ENCODE results near the gene PANX2.

The PANX2 gene

GRCh38 chr22:50171319-50171964 lies 911 bp downstream of the PANX2 start:
- DNase-seq (ENCODE audit: low spot score): no peak

DNA sequence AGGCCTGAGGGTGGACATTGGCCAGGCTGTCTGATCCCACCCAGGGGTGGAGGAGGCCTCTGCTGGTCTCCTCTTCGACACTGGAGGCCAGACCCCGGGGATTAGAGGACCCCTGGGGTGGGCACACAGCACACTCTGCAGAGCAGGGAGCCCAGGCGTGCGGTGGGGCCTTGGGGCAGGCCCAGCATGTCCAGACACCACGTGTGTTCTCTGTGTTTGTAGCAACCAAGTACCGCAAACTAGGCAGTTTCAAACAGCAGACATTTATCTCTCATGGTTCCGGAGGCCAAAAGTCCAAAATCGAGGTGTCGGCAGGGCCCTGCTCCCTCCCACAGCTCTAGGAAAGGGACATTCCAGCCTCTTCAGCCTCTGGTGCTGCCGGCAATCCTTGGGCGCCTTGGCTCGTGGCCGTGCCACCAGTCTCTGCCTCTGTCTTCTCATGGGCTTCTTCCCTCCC lies 1.5 kb downstream of the PANX2 start:
- DNase-seq (ENCODE audit: low spot score): no peak

DNA sequence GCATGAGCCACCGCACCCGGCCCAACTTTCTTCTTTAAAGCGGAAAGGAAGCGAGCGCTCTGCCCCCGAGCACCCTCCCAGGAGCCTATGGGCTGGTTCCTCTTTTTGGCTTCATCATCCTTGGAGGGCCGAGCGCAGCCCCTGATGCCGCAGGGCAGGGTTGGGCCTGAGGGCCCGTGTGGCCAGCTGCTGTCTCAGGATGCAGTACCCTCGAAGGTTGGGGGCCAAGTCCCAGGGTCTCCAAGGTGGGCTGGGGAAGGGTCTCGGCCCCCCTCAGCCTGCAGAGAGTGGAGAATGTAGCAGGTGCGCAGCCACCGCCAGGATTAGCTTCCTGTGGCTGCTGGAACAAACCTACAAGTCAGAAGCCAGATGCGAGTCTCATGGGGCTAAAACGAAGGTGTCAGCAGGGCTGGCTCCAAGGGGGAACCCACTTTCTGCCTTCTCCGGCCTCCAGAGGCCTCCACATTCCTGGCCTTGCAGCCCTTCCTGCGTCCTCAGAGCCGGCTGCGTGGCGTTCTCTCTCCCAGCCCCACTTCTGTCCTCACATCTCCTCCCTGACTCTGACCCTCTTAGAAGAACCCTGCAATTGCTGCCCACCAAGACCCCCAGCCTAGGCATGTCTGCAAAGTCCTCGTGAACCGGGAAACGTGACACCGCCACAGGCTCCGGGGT lies 2.9 kb downstream of the PANX2 start:
- no peak for DNase-seq (ENCODE audit: low spot score)

DNA sequence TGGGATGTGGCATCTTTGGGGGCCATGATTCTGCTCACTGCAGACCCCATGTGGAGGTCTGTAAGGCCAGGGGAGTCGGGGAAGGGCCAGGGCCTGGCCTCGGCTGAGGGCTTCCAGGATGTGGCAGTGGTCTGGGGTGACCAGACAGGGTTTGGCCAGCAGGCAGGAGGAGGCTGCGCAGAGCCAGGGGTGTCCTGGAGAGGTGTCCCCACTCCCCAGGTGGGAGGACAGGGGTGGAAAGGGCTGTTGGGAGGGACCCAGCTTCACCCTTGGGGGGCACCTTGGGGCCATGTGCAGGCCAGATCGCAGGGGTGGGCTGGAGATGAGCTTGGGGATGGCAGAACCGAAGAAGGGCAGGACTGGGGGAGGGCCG lies 3.4 kb downstream of the PANX2 start:
- no peak for DNase-seq (ENCODE audit: low spot score)

- no peak for DNase-seq (ENCODE audit: low spot score)
Measured at GRCh38 chr22:50174382-50175190, 4.1 kb downstream of the PANX2 start.

- no peak for DNase-seq (ENCODE audit: low spot score)
Measured at GRCh38 chr22:50175191-50175461, 4.6 kb downstream of the PANX2 start.

DNA sequence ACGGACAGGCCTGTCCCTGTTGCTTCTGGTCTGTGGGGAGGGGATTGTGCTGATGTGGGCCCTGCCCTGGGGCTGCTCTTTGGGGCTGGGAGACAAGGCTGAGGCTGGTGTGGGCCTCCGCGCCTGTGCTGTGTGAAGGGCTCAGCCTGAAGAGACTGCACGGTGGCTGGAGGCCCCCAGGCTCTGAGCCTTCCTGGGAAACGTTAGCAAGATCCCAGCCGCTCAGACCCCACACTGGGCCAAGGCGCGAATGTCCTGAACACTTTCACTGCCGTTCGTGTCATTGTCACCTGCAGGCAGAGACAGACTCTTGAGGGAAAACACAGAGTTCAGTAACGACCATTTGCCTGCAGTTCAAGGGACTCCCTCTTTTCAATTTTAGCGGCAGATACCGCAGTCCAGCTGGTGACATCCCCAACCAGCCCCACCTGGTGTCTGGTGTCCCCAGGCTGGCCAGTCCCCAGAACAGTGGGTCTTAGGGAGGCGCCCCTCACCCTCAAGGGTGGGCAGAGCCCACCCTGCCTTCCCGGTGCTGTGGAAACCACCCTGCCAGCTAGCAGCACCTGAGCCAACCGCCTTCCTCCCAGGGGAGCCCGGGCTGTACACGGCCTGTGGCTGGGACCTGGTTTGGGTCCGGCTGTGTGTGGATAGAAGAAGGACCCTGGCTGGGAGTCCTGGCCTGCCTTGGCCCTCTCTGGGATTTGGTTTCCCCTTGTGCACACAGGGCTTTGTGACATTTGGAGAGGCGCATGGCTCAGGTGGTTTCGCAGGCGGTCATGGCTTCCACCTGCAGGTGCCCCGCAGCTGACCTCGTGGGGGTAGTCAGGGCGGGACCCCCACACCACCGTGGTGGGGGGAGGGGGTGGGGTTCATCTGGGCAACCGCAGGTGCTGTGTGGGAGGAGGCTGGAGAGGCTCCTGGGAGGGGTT lies 5.7 kb downstream of the PANX2 start:
- DNase-seq (ENCODE audit: low spot score): no peak

- DNase-seq (ENCODE audit: low spot score): no peak
Measured at GRCh38 chr22:50176850-50177536, 6.5 kb downstream of the PANX2 start.

GRCh38 chr22:50177537-50178470 lies 7.3 kb downstream of the PANX2 start:
- no peak for DNase-seq (ENCODE audit: low spot score)

DNA sequence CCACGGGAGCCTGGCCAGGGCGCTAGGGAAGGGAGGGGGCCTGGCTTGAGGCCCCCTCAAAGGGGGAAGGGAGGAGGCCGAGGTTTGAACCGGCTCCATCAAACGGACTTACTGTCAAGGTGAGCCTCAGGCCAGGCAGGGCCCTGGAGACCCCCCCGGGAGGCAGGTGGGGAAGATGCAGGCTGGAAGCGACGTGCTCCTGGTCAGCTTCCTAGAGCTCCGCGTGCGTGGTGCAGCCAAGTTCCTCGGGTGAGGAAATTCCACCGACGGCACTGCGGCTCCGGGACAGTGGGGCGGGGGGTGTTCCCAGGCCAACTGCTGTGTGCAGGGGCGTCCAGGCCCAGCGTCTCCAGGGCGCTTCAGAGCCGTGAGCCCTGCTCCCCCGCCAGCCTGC lies 7.9 kb downstream of the PANX2 start:
- DNase-seq (ENCODE audit: low spot score): no peak

- no peak for DNase-seq (ENCODE audit: low spot score)
Measured at GRCh38 chr22:50178871-50179869, 8.6 kb downstream of the PANX2 start.

DNA sequence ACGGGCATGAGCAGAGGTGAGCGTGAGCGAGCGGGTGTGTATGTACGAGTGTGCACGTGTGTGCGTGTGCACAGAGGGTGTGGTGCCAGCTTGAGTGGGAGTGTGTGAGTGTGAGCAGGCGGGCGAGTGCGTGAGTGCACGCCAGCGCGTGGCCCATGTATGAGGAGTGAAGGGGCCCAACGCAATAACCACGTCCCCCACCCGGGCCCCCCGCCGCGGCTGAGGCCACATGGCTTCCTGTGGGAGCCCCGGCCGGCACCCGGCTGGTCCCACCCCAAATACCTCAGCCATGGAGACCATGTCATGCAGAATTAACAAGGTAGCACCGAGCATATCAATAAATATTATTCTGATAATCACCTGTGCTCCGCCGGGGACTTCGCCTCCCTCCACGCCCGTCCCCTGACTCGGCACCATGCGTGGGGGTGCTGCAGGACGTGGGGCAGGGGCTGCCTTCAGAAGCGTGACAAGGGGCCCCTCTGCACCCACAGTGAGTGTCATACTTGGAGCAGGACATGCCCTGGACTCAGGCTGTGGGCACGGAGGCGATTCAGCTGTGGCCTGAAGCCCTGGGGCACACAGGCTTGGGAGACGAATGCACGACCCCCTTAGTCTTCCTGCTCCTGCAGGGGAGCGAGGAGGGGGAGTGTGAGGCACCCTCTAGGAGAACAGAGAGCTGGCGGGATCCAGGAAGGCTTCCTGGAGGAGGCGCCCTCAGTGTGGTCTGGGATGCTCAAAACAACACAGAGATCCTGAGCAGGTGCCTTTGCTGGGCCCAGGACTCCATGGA lies 9.6 kb downstream of the PANX2 start:
- no peak for DNase-seq (ENCODE audit: low spot score)

DNA sequence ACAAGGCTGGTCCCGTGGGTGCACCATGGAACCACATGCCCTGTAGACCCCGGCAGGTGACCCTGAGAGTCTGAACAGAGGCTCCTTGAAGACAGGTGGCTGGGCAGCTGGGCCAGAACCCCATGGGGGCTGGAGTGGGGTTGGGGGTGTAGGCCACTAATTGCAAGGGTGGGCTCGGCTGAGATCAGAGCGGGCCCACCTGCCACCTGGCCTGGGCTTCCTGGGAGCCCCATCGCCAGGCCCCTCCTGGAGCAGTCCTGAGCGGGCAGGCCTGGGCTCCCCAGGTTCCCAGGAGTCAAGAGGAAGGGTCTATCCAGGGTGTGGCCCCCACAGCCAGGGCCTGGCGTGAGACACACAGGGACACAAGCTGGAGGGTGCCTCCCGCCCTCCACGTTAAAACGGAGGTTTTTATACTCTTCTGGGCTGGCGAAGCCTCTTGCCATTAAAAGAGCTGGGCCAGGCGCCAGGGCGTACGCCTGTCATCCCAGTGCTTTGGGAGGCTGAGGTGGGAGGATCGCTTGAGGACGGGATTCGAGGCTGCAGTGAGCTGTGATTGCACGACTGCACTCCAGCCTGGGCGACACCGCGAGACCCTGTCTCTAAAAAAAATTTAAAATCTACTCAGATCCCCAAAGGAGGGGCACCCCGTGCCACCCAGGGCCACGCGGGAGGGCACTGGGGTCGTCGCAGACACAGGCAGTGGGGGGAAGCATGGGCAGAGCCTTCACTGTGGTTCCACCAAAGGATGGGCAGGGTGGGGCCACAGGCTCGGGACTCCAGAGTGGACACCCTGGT lies 10.4 kb downstream of the PANX2 start:
- no peak for DNase-seq (ENCODE audit: low spot score)

- DNase-seq (ENCODE audit: low spot score): no peak
Measured at GRCh38 chr22:50182176-50183081, 11.9 kb downstream of the PANX2 start.

- no peak for DNase-seq (ENCODE audit: low spot score)
Measured at GRCh38 chr22:50183141-50183971, 12.8 kb downstream of the PANX2 start.
